Measurements from ENCODE around the gene GALNT9.
A peak's percentile ranks its signal among the peaks of the same experiment; 100 is the strongest.

GALNT9 gene

DNA sequence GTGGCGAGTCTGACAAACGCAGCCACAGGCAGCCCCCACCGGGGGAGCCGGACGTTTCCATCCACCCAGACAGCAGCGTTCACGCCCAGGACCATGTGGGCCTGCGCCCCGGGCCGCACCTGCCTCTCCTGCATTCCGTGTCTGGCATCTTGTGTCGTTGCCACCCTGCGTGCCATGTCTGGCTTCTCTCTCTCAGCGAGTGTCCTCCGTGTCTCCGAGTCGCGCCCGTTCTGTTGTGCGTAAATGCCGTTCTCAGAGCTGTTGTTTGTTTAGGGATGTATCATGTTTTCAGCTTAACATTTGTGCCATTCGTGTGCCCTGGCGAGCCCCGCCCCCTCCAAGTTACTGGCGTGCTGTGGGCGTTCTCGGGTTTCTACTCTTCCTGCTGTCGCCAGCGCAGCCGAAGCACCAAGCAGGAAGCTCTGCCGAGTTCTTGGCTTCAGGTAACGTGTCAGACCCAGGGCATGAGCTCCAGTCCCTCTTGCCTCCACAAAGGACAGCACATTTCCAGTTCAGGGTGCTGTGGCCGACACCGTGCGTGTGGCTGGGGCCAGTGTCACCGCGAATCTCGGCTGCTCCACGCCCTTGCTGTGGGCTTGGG, 150.5 kb downstream of the GALNT9 start:
- intact Hi-C loops (cut with micrococcal nuclease) = no loop called here

DNA sequence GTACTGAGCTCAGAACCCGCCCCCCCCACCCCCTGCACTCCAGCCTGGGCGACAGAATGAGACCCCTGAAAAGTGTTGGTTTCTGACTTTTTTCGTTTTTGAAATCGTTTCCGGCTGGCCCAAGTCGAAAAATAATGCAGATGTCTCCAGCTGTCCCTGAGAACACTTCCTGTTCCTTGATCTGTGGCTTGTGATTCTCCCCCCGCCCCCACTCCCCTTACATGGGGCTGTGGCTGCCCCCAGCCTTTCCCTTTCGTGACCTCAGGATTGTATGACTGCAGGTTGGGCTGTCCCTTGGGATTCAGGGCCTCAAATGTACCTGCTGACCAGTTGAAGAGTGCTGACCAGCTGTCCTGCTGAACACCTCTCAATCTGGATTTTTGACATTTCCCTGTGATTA, 151.1 kb downstream of the GALNT9 start:
- no peaks in the 10 kb centered on the region for H3K9me3 Mint-ChIP-seq

More for the DNA sequence above, 150.5 kb downstream of the GALNT9 start:
- no peaks in the 10 kb centered on the region for H3K9me3 Mint-ChIP-seq
- peaks cover 9% of the 10 kb centered on the region for H3K4me1 Mint-ChIP-seq (ENCODE audit: low read depth)
- peak overlapping the region; percentile 34 for H3K27ac Mint-ChIP-seq
- no peaks in the 10 kb centered on the region for H3K36me3 Mint-ChIP-seq (ENCODE audit: low read depth)
- peaks cover 26% of the 10 kb centered on the region for H3K27me3 Mint-ChIP-seq
- no peak overlapping the region for H3K4me3 Mint-ChIP-seq

DNA sequence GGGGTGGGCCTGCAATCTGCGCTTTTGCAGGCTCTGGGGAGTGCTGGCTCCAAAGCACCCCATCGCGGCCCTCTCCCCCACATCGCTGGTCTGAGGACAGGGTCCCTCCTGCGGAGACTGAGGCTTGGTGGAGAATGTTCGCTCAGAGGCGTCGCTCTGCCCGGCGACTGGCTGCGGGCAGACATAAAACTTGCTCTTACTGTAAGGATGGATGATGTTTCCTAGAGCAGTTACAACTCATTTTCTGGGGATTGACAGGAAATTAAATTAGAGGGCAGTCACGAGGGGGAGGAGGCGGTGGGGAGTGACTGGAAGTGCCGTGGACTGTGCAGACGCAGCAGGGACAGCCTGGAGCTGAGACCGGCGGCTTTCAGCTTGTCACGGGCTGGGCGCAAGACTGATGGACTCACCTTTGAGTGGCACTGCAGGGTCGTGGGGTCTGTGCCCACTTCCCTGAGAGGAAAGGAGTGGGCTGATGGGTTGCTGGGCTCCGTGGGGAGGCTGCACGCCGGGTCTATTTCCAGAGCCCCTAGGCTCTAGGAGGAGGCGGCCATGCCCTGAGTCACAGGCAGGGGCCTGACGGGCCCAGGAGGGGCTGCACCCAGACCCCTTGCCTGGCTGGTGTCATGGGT, 152.4 kb downstream of the GALNT9 start:
- Mint-ChIP-seq H3K9me3 (no peaks in the 10 kb centered on the region), H3K27me3 (peaks cover 28% of the 10 kb centered on the region), H3K27ac (no peak overlapping the region), H3K4me1 (ENCODE audit: low read depth) (peaks cover 9% of the 10 kb centered on the region), H3K36me3 (ENCODE audit: low read depth) (no peaks in the 10 kb centered on the region), H3K4me3 (no peak overlapping the region)
- intact Hi-C loops (cut with micrococcal nuclease) = no loop called here

More for the DNA sequence above, 151.1 kb downstream of the GALNT9 start:
- Mint-ChIP-seq H3K4me3 (peak overlapping the region; percentile 4), H3K36me3 (ENCODE audit: low read depth) (no peaks in the 10 kb centered on the region), H3K27ac (peak overlapping the region; percentile 34), H3K4me1 (ENCODE audit: low read depth) (peaks cover 9% of the 10 kb centered on the region), H3K27me3 (peaks cover 28% of the 10 kb centered on the region)
- intact Hi-C loops (cut with micrococcal nuclease) = no loop called here

DNA sequence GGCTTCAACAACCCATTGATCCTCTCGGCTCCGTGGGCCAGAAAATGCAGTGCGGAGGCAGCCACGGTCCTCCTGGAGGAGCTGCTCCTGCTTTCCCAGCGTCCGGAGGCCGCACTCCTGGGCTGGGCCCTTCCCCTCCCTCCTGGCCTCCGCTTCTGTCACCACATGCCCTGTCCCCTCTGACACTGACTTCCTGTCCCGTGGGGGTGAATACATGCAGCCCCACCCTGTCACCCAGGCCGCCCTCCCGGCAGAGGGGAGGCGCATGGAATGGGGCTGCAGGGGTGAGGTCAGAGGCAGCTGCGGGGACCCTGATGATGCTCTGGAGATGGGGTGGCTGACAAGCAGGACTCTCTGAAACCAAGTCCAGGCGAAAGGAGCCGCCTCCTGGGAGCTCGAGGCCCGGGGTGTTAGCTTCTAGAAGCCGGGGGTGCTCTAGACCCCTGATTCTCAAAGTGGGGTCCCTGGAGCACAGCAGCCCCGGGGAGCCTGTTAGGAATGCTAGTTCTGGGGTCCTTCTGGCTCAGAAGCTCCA, 152.9 kb downstream of the GALNT9 start:
- peaks cover 9% of the 10 kb centered on the region for H3K4me1 Mint-ChIP-seq (ENCODE audit: low read depth)
- H3K4me3 Mint-ChIP-seq = no peak overlapping the region
- intact Hi-C loops (cut with micrococcal nuclease) = no loop called here
- no peaks in the 10 kb centered on the region for H3K9me3 Mint-ChIP-seq
- no peaks in the 10 kb centered on the region for H3K36me3 Mint-ChIP-seq (ENCODE audit: low read depth)
- H3K27ac Mint-ChIP-seq = no peak overlapping the region
- H3K27me3 Mint-ChIP-seq = peaks cover 32% of the 10 kb centered on the region

DNA sequence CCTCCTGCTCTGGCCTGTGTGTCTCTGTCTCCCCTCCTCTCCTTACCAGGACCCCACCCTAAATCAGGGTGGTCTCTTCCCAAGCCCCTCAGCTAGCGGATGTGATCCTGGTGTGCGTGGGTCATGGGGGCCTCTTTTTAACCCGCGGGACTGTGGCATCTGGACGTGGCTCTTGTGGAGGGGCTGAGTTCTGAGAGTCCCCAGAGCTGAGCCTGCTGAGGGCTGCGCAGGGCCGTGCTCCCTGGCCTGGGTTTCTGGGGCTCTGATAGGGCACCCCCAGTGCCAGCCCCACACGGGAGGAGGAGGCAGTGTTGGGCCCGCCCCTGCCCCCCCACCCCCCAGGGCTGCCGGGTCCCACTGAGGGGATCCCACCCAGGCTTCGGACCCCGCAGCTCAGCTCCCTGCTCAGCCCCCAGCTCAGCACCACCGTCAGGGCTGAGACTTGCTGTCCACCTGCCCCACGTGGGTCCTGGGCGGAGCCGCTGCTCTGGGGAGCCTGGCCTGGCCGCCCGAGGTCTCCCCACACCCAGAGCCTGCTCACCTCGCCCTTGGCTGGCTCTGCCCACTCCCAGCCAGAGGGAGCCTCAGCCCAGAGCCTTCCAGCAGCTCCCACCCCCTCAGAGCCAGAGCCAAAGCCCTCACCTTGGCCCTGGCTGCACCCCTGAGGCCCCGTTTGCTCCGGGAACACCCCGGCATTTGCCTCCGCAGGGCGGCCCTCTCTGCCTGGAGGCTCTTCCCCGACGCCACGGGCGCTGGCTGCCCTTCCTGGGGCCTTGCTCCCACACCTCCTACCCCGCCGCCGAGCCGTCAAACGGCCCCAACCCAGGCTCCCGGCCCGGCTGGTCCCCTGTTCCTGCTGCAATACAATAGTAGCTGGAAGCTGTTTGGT, 153.6 kb downstream of the GALNT9 start:
- intact Hi-C loops (cut with micrococcal nuclease) = no loop called here
- Mint-ChIP-seq H3K27me3 (peaks cover 34% of the 10 kb centered on the region), H3K4me3 (no peak overlapping the region), H3K36me3 (ENCODE audit: low read depth) (no peaks in the 10 kb centered on the region), H3K27ac (no peak overlapping the region), H3K4me1 (ENCODE audit: low read depth) (peaks cover 9% of the 10 kb centered on the region), H3K9me3 (no peaks in the 10 kb centered on the region)

DNA sequence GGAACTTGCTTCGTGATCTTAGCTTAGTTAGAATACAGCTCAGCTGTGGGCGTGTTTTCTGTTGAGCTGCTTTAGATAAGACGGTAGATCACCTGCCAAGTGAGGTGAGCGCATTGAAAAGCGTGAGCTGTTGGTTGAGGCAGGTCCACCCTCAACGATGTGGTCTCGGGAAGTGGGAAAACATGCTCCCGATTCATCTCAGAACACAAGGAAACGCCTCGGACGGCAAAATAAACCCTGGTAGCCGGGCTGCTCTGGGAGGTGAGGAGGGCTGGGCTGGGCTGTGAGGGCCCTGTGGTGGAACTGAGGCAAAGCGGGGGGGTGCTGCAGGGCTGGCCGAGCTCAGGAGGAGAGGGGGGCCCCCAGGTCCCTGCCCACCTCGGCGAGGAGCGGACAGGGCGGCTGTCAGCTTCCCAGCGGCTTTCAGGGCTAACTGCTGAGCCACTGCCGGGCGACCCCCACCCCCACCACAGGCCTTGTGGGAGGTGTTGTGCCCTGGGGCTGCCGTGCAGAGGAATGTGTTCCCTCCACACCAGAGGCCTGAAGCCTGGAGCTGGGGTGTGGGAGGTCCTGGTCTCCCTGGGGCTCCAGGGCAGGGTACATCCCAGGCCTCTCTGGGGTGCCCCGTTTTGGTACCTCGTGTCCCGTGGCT, 154.4 kb downstream of the GALNT9 start:
- intact Hi-C loops (cut with micrococcal nuclease) = no loop called here
- H3K36me3 Mint-ChIP-seq (ENCODE audit: low read depth) = no peaks in the 10 kb centered on the region
- H3K27me3 Mint-ChIP-seq = peaks cover 39% of the 10 kb centered on the region
- H3K4me3 Mint-ChIP-seq = no peak overlapping the region
- H3K27ac Mint-ChIP-seq = no peak overlapping the region
- no peaks in the 10 kb centered on the region for H3K9me3 Mint-ChIP-seq
- H3K4me1 Mint-ChIP-seq (ENCODE audit: low read depth) = peaks cover 9% of the 10 kb centered on the region

DNA sequence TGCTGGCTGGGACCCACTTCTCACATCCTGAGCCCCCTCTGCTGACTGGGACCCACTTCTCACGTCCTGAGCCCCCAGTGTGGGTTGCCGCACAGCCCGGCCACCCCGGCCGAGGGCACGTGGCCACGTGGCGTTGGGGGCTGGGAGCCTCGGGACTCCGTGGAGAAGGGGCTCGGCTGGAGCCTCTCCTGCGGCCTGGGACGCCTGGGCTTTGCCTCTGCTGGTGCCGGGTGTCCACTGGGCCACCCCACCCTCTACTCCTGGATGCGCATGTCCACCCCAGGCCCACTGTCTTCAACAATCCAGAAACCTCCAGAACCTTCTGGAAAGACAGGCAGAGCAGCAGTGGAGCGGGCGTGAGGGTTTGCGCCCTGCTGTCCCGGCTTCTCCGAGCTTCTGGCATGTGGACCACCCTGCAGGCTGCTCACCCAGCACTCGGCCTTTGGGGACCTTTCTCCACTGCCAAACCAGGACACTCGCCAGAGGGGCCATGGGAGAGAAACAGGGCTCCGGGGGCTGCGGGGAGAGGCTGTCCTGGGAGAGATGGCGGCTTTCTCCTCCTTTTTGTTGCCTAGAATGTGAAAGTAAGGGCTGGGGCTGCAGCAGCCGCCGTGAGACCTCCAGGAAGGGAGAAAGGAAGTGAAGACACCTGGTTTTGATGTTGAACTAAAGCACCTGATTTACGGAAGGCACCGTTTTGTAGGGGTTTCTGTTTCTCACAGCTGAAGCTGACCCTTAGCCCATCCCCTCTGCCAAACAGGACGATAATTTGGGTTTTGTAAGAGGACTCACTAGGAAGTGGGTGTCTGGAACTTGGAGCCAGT, 155.2 kb downstream of the GALNT9 start:
- intact Hi-C loops (cut with micrococcal nuclease) = no loop called here
- no peaks in the 10 kb centered on the region for H3K9me3 Mint-ChIP-seq
- H3K4me1 Mint-ChIP-seq (ENCODE audit: low read depth) = peaks cover 9% of the 10 kb centered on the region
- H3K4me3 Mint-ChIP-seq = no peak overlapping the region
- H3K36me3 Mint-ChIP-seq (ENCODE audit: low read depth) = no peaks in the 10 kb centered on the region
- peaks cover 46% of the 10 kb centered on the region for H3K27me3 Mint-ChIP-seq
- no peak overlapping the region for H3K27ac Mint-ChIP-seq

DNA sequence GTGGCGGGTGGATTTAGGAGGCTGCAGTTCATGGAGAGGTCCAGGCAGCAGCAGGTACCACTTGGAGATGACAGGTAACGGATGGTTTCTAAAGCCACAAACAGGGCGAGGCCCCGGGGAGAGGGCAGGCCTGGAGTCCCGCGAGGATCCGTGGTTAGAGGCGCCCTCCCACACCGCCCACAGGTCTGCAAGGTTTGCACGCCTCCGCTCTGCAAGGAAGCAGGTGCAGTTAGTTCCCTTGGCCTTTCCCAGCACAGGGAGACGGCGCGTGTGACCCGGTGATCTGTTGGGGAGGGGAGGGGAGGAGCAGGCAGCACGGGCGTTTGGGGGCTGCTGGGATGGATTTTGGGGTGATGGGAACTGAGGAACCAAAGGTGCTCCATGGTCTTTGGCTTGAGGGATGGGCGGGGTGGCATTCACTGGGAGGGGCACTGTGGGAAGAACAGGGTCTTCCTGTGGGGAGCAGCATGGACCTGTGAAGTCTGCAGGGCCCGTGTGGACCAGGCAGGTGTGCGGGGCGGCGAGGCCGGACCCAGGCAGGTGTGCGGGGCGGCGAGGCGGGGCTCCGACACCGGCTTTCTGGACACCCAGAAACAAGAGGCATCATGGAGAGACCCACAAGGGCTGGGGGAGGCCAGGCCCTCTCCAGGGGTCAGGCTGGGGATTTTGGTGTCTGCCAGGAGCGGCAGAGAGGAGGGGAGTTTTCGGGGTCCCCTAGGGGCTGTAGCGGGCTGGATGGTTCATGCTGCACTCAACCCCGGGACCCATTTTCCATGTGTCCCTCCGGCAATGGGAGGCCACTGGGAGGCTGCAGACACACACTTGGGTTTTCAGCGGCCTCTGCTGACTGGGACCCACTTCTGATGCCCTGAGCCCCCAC, 156.0 kb downstream of the GALNT9 start:
- Mint-ChIP-seq H3K4me1 (ENCODE audit: low read depth) (peaks cover 1% of the 10 kb centered on the region), H3K27ac (no peak overlapping the region), H3K27me3 (peaks cover 45% of the 10 kb centered on the region), H3K9me3 (no peaks in the 10 kb centered on the region), H3K4me3 (no peak overlapping the region), H3K36me3 (ENCODE audit: low read depth) (no peaks in the 10 kb centered on the region)
- intact Hi-C loops (cut with micrococcal nuclease) = no loop called here

DNA sequence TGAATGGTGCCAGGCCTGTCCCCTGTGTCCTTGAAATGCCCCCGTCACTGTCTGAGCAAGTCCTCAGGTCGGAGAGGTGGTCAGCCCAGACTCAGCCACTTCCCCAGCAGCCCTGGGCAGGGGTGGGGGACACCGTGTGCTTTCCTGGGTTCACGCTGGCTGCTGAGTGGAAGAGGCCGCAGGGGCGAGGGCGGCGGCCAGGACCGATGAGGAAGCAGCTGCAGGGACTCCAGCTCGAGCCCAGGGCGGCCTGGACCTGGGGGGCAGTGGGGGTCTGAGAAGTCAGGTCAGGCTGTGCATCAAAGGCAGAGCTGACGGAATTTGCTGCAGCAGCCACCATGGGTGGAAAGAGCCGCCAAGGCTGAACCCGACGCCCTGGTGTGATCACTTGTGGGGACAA, 156.8 kb downstream of the GALNT9 start:
- intact Hi-C loops (cut with micrococcal nuclease) = no loop called here
- H3K4me3 Mint-ChIP-seq = no peak overlapping the region
- H3K4me1 Mint-ChIP-seq (ENCODE audit: low read depth) = no peaks in the 10 kb centered on the region
- no peak overlapping the region for H3K27ac Mint-ChIP-seq
- H3K27me3 Mint-ChIP-seq = peaks cover 52% of the 10 kb centered on the region
- no peaks in the 10 kb centered on the region for H3K9me3 Mint-ChIP-seq
- no peaks in the 10 kb centered on the region for H3K36me3 Mint-ChIP-seq (ENCODE audit: low read depth)

DNA sequence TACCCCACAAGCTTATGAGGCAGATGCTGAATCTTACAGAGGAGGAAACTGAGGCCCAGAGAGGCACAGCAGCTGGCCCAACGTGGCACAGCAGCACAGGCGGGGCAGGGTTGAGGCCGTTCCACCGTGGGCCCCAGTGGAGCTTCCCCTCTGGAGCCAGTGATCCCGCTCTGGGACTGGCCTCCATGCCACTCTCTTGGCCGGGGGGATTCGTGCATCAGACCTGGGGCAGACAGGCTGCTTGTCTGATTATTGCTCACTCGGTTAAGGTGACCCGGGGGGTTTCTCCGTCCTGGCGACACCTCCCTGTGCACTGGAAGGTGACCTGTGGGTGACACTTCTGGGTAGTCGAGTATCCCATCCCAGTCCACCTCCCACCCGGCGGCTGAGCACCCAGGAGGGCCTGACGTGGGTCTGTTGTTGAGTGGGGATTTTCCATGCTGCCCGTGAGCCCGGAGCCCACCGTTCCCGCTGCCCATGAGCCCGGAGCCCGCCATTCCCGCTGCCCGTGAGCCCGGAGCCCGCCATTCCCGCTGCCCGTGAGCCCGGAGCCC, 157.3 kb downstream of the GALNT9 start:
- Mint-ChIP-seq H3K9me3 (peaks cover 4% of the 10 kb centered on the region), H3K4me1 (ENCODE audit: low read depth) (no peaks in the 10 kb centered on the region), H3K36me3 (ENCODE audit: low read depth) (no peaks in the 10 kb centered on the region), H3K27me3 (peaks cover 58% of the 10 kb centered on the region), H3K4me3 (no peak overlapping the region), H3K27ac (no peak overlapping the region)
- intact Hi-C loops (cut with micrococcal nuclease) = no loop called here

DNA sequence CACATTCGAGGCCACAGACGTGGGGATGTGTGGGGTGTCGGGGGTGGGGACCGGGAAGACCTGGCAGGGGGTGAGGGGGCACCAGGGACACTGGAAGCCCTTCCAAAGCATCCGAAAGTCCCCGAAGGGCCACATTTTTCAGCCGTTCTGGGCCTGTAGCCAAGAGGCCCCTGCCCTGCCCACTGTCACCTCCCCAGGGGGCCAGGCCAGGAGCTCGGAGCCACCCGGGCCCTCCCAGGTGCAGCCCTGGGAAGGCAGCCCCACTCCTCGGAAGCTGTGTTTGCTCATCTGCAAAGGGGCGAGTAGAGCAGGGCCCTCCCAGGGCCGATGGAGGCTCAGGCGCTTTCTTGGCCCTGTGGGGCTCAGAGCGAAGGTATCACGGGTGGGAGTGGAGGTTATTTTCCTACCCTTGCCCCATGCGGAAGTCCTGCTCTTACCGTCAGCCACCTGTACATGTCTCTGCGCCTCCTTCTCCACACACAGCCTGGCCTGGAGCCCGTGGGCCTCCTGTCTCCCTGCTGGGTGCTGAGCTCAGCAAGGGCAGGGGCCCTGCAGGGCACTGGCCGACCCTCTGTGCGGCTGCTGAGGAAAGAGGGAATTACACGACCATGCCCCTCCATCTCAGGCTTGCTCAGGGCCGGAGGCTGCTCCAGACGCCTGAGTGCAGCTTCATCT, 158.0 kb downstream of the GALNT9 start:
- Mint-ChIP-seq H3K27me3 (peaks cover 58% of the 10 kb centered on the region), H3K4me3 (no peak overlapping the region), H3K9me3 (peaks cover 10% of the 10 kb centered on the region), H3K36me3 (ENCODE audit: low read depth) (no peaks in the 10 kb centered on the region), H3K4me1 (ENCODE audit: low read depth) (no peaks in the 10 kb centered on the region), H3K27ac (no peak overlapping the region)
- intact Hi-C loops (cut with micrococcal nuclease) = no loop called here

All from dendritic cell treated with granulocyte-macrophage colony-stimulating factor and Interleukin-4, amounts not matched to agents 40 ng/mL and 50 ng/mL, for 4 days (primary cell).